DND-41 (cell line): ENCODE data around the gene EMX2.

Experiments
- ATAC-seq: fragments of 200-7000 bp; cut with Tn5 transposase; 3 replicates; pipeline ENCODE4 v1.9.1; 2021; ENCODE audit warnings: low read depth; ENCODE audit not compliant: insufficient read depth
- DNase-seq: peaks from one replicate; pipeline ENCODE4 v3.0.0-alpha.2; 2020
- H2AFZ ChIP-seq: 2 replicates; pipeline ENCODE4 v1.6.0; 2012; ENCODE audit warnings: low read depth, low read length
- H3K27ac ChIP-seq: 2 replicates; pipeline ENCODE4 v1.5.1; 2012; ENCODE audit warnings: low read length, inconsistent platforms
- H3K27me3 ChIP-seq: fragments of 200-600 bp; sonication (generic); 2 replicates; pipeline ENCODE4 v1.6.0; 2012; ENCODE audit warnings: low read length, mild to moderate bottlenecking, inconsistent platforms; ENCODE audit not compliant: insufficient read depth, poor library complexity
- H3K36me3 ChIP-seq: 2 replicates; pipeline ENCODE4 v1.5.1; 2012; ENCODE audit warnings: low read length, inconsistent platforms; ENCODE audit not compliant: insufficient read depth
- H3K4me1 ChIP-seq: 2 replicates; pipeline ENCODE4 v1.5.1; 2012; ENCODE audit warnings: mild to moderate bottlenecking, low read length; ENCODE audit not compliant: insufficient read depth
- H3K4me2 ChIP-seq: 2 replicates; pipeline ENCODE4 v1.6.0; 2012; ENCODE audit warnings: mild to moderate bottlenecking, moderate library complexity, low read length, inconsistent platforms; ENCODE audit not compliant: insufficient read depth
- H3K4me3 ChIP-seq, 2 experiments: fragments of 200-600 bp in 1 of 2; shearing (Covaris generic) in 1 of 2; 2 replicates each; pipeline ENCODE4 v1.5.1; 2012 to 2016; ENCODE audit warnings: inconsistent platforms in 2 of 2, low read length in 2 of 2, mild to moderate bottlenecking in 2 of 2, low read depth in 1 of 2, moderate library complexity in 1 of 2
- H3K79me2 ChIP-seq: 2 replicates; pipeline ENCODE4 v1.6.0; 2012; ENCODE audit warnings: low read length, inconsistent platforms; ENCODE audit not compliant: insufficient read depth
- H3K9ac ChIP-seq: 2 replicates; pipeline ENCODE4 v1.6.0; 2012; ENCODE audit warnings: low read depth, mild to moderate bottlenecking, inconsistent platforms, low read length, moderate library complexity
- H3K9me3 ChIP-seq: 2 replicates; pipeline ENCODE4 v1.5.1; 2012; ENCODE audit warnings: low read length, moderate library complexity, mild to moderate bottlenecking, inconsistent platforms; ENCODE audit not compliant: insufficient read depth, severe bottlenecking
- H4K20me1 ChIP-seq: 2 replicates; pipeline ENCODE4 v1.6.0; 2012; ENCODE audit warnings: low read length; ENCODE audit not compliant: insufficient read depth
- CTCF ChIP-seq: IDR thresholded peaks from 2 replicates; pipeline ENCODE4 v1.5.1; 2012; ENCODE audit warnings: borderline replicate concordance, low read length, moderate library complexity, mild to moderate bottlenecking; ENCODE audit not compliant: poor library complexity, severe bottlenecking; ENCODE audit errors: extremely low read depth
- EZH2 ChIP-seq: IDR thresholded peaks from 3 replicates; pipeline ENCODE4 v1.6.1; 2012; ENCODE audit warnings: borderline replicate concordance, low read depth, mild to moderate bottlenecking, moderate library complexity, low read length, inconsistent platforms; ENCODE audit not compliant: severe bottlenecking

Gene EMX2

GRCh38 chr10:117537436-117537903 is 5.1 kb upstream of the EMX2 start:
- Histone ChIP-seq H4K20me1 (no peaks in the 10 kb centered on the region), H2AFZ (no peak overlapping the region), H3K4me1 (no peaks in the 10 kb centered on the region), H3K36me3 (no peaks in the 10 kb centered on the region), H3K79me2 (no peaks in the 10 kb centered on the region), H3K4me3 (no peak overlapping the region), H3K9ac (no peak overlapping the region), H3K9me3 (no peaks in the 10 kb centered on the region), H3K27ac (no peak overlapping the region), H3K27me3 (peaks cover 3% of the 10 kb centered on the region), H3K4me2 (no peak overlapping the region)
- no peak for ATAC-seq
- no peak for TF ChIP-seq EZH2
- no peak for TF ChIP-seq CTCF
- DNase-seq = no peak

- TF ChIP-seq CTCF (no peak), EZH2 (no peak)
- H3K4me3 ChIP-seq = no peak overlapping the region
- ATAC-seq = no peak
- H3K79me2 ChIP-seq = no peaks in the 10 kb centered on the region
- H3K27me3 ChIP-seq = no peaks in the 10 kb centered on the region
- no peak overlapping the region for H3K27ac ChIP-seq
- no peaks in the 10 kb centered on the region for H3K9me3 ChIP-seq
- H3K9ac ChIP-seq = no peak overlapping the region
- H3K36me3 ChIP-seq = no peaks in the 10 kb centered on the region
- H3K4me2 ChIP-seq = no peak overlapping the region
- DNase-seq = no peak
- no peak overlapping the region for H2AFZ ChIP-seq
- no peaks in the 10 kb centered on the region for H3K4me1 ChIP-seq
- no peaks in the 10 kb centered on the region for H4K20me1 ChIP-seq
Measured at GRCh38 chr10:117537904-117538524, 4.5 kb upstream of the EMX2 start.

GRCh38 chr10:117539361-117539773 is 3.2 kb upstream of the EMX2 start:
- H2AFZ ChIP-seq = no peak overlapping the region
- H3K9ac ChIP-seq = no peak overlapping the region
- no peaks in the 10 kb centered on the region for H3K79me2 ChIP-seq
- no peaks in the 10 kb centered on the region for H3K36me3 ChIP-seq
- no peak for DNase-seq
- no peak overlapping the region for H3K27ac ChIP-seq
- H3K4me3 ChIP-seq = no peak overlapping the region
- no peak for ATAC-seq
- no peaks in the 10 kb centered on the region for H3K4me1 ChIP-seq
- TF ChIP-seq EZH2 = no peak
- no peak for TF ChIP-seq CTCF
- H3K27me3 ChIP-seq = no peaks in the 10 kb centered on the region
- no peak overlapping the region for H3K4me2 ChIP-seq
- no peaks in the 10 kb centered on the region for H4K20me1 ChIP-seq
- H3K9me3 ChIP-seq = no peaks in the 10 kb centered on the region
